Omental fat pad (tissue), 4 donors: ENCODE data around the gene PPP2R5A. TPM values are rescaled to one million over a fixed set of nuclear protein-coding genes. Genes with fewer than 3 reads are reported as not detected.
A peak's percentile ranks its signal among the peaks of the same experiment; 100 is the strongest.
"Not testable (repeated sequence)": the region's sequence is repeated elsewhere in the genome, so short reads cannot be mapped to it uniquely, and the experiment has no call there.

Source experiments
- ATAC-seq: fragments of 150-250 bp; one replicate; pipeline ENCODE4 v1.9.1; 2016; ENCODE audit warnings: mild to moderate bottlenecking, moderate library complexity; ENCODE audit not compliant: low FRiP score
- DNase-seq: peaks from one replicate; pipeline ENCODE4 v3.0.0-alpha.2; 2019; ENCODE audit warnings: low spot score
- CTCF ChIP-seq, 3 donors: fragments of 450-650 bp; IDR thresholded peaks; one replicate each; pipeline ENCODE4 v1.5.1; 2016 to 2017; ENCODE audit warnings: antibody characterized with exemption in 3 of 3, mild to moderate bottlenecking in 3 of 3, moderate library complexity in 2 of 3
- total RNA-seq, 4 donors: library from RNA; depleted of rRNA; stranded (reverse); fragments of >200 nt; gene quantifications; one replicate each; pipeline ENCODE4 v1.1.0, GENCODE V29; 2016

The PPP2R5A gene
- total RNA-seq, 4 donors from 2014 or later, result 34.8 to 98.6 (median 66.1) TPM

- ATAC-seq, result peak; percentile 14
- no peak for DNase-seq
- no peak for TF ChIP-seq CTCF (IDR thresholded peaks at IDR 0.05)
These were observed 10.4 kb downstream of the PPP2R5A start for GRCh38 chr1:212295579-212295978.

DNA sequence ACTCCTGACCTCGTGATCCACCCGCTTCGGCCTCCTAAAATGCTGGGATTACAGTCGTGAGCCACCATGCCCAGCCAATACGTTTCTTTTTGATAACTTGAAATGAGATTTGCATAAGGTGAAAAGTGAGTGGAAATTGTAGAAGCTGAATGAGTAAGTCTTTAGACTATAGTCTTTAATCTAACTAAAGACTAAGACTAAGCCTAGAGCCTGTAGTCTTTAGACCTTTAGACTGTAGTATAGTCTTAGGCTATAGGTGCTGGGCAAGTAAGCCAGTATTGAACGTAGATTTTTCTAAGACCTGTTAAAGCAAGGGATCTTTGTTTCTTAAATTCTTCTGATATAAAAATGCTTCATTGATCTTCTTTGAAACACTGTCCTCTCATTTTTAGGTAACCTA, 12.1 kb downstream of the PPP2R5A start:
- ATAC-seq, result no peak
- no peak for DNase-seq
- no peak for TF ChIP-seq CTCF (IDR thresholded peaks at IDR 0.05)

GRCh38 chr1:212301580-212301979, 16.4 kb downstream of the PPP2R5A start:
- ATAC-seq (no peak), DNase-seq (no peak)
- no peak for TF ChIP-seq CTCF (IDR thresholded peaks at IDR 0.05)

DNA sequence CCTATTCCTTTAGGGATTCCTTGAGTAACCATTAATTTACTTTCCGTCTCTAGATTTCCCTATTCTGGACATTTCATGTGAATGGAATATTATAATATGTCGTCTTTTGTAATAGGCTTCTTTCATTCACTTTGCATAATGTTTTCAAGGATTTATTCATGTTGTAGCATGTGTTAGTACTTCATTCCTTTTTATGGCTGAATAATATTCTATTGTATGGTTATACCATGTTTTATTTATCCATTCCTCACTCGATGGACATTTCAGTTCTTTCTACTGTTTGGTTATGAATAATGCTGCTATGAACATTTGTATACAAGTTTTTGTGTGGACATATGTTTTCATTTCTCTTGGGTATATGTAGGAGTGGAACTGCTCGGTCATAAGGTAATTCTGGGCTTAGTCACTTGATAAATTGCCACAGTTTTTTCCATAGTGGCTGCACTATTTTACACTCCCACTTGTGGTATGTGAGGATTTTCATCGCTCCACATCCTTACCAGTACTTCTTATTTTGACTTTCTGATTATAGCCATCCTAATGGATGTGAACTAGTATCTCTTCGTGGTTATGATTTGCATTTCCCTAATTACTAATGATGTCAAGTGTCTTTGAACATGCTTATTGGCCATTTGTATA, 17.7 kb downstream of the PPP2R5A start:
- TF ChIP-seq CTCF (IDR thresholded peaks at IDR 0.05), result no peak
- DNase-seq, result no peak
- ATAC-seq, result no peak

DNA sequence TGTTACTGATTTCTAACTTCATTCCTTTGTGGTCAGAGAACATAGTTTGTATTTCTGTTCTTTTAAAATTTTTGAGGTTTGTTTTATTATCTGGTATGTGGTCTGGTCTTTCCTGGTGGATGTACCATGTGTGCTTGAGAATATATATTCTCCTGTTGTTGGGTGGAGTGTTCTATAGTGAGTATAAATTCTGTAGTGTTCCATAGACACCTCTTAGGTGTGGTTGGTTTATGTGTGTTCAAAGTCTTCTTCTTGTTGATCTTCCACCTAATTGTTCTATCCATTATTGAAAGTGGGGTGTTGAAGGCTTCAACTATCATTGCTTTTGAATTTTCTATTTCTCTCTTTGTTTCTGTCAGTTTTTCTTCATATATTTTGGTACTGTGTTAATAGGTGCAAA, 20.1 kb downstream of the PPP2R5A start:
- DNase-seq, result no peak
- ATAC-seq, result no peak
- no peak for TF ChIP-seq CTCF (IDR thresholded peaks at IDR 0.05)

DNA sequence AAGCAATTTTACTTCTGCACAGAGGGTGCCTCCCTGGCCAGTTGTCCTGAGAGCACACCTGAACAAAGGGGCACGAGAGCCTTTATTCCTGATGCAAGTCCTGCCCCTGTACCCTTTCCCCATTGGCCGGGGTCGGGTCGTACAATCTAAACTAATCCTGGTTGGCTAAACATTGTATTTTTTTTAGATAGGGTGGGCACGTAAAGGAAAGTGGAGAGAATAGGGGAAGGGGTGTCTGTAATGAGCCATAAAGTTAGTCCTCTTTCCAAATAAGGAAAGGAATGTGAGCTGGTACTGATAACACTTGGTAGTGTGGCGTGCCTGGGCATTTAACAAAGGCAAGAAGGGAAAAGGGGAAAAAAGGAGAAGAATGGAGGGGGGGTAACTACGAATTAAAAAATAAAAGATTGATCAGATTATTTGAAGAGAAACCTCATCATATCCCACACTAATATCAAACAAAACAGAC, 20.8 kb downstream of the PPP2R5A start:
- ATAC-seq, DNase-seq: not testable (repeated sequence)

DNA sequence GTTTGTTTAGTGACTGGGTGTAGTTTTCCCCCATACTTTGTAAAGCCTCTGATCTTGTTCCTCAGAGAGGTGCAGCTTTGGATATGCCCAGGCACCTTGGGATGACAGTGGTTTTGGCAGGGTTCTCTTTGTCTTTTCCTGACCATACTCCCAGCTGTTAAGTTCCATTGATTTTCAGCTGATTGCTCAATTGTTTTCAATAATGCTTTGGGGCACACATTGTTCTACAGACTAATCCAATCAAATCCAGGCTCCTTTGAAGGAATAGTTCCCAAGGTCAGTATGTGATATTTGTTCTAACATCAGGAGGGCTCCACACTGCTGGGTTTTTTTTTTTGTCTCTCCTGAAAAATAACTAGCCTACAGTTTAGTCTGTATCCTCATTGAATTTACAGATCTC, 24.8 kb downstream of the PPP2R5A start:
- ATAC-seq (no peak), DNase-seq (no peak)
- TF ChIP-seq CTCF (IDR thresholded peaks at IDR 0.05), result no peak
